Right atrium auricular region (tissue), 2 donors: Measurements from ENCODE around the gene CCDC12. TPM values are rescaled to one million over a fixed set of nuclear protein-coding genes. Genes with fewer than 3 reads are reported as not detected.
A peak's percentile ranks its signal among the peaks of the same experiment; 100 is the strongest.

ENCODE experiments used
- DNase-seq: peaks from one replicate; pipeline ENCODE4 v3.0.0-alpha.2; 2019; ENCODE audit warnings: low spot score
- H3K27ac ChIP-seq, 2 donors: fragments of 200-600 bp; sonication (generic); 1 replicate in 1 of 2; 2 replicates in 1 of 2; pipeline ENCODE4 v1.5.1; 2016 to 2019
- H3K27me3 ChIP-seq, 2 donors: fragments of 200-600 bp; sonication (generic); one replicate each; pipeline versions ENCODE4 v1.5.1 to v1.6.0; 2017 to 2019
- H3K36me3 ChIP-seq: fragments of 200-600 bp; sonication (generic); one replicate; pipeline ENCODE4 v1.5.1; 2016
- H3K4me1 ChIP-seq, 2 donors: fragments of 200-600 bp; sonication (generic); one replicate each; pipeline versions ENCODE4 v1.5.1 to v1.6.0; 2017 to 2019
- H3K4me3 ChIP-seq, 2 donors: fragments of 200-600 bp; sonication (generic); 1 replicate in 1 of 2; 2 replicates in 1 of 2; pipeline ENCODE4 v1.5.1; 2017 to 2019; ENCODE audit warnings: mild to moderate bottlenecking in 1 of 2, moderate library complexity in 1 of 2
- H3K9me3 ChIP-seq, 2 donors: fragments of 200-600 bp; sonication (generic); one replicate each; pipeline ENCODE4 v1.5.1; 2019
- CTCF ChIP-seq, 2 donors: fragments of 200-600 bp; sonication (generic); IDR thresholded peaks; one replicate each; pipeline ENCODE4 v1.5.1; 2019; ENCODE audit warnings: antibody characterized with exemption in 2 of 2
- total RNA-seq, 2 donors: library from RNA; depleted of rRNA; stranded (reverse); fragments of >200 nt; gene quantifications; one replicate each; pipeline ENCODE4 v1.1.0, GENCODE V29; 2016

Gene CCDC12
- 10 to 100 TPM; 27.5 to 38.6 TPM for total RNA-seq

GRCh38 chr3:46976326-46977190 is at the start of gene CCDC12:
TSS of gene CCDC12 (minus strand) at chr3:46976745. CDS start at chr3:46976732, 13 bp downstream.
- H3K9me3 ChIP-seq = no peaks in the 10 kb centered on the region
- H3K27ac ChIP-seq = peak within 1 kb of the TSS; percentile 87 to 92
- DNase-seq = peak; percentile 98
- peak in 1 of 2 donors; percentile 8 for TF ChIP-seq CTCF (IDR thresholded peaks at IDR 0.05)
- peaks cover 0 to 67% of the 10 kb centered on the region in 2 donors for H3K4me1 ChIP-seq
- peak within 1 kb of the TSS; percentile 67 to 78 for H3K4me3 ChIP-seq
- H3K36me3 ChIP-seq = no peaks in the 10 kb centered on the region
- H3K27me3 ChIP-seq = no peaks in the 10 kb centered on the region

- DNase-seq = no peak
- H3K27ac ChIP-seq = no peak overlapping the region
- no peaks in the 10 kb centered on the region for H3K27me3 ChIP-seq
Observed at GRCh38 chr3:47024932-47025331, 48.4 kb upstream of the CCDC12 start.

GRCh38 chr3:47022641-47023071 is 46.1 kb upstream of the CCDC12 start:
- Histone ChIP-seq H3K27ac (peak overlapping the region; percentile 21 to 27), H3K4me3 (no peak overlapping the region), H3K27me3 (no peaks in the 10 kb centered on the region), H3K4me1 (peaks cover 0 to 14% of the 10 kb centered on the region in 2 donors), H3K36me3 (peaks cover 19% of the 10 kb centered on the region), H3K9me3 (no peaks in the 10 kb centered on the region)
- TF ChIP-seq CTCF (IDR thresholded peaks at IDR 0.05) = no peak
- DNase-seq = no peak

More at GRCh38 chr3:47024932-47025331, 48.4 kb upstream of the CCDC12 start:
- Histone ChIP-seq H3K4me3 (no peak overlapping the region), H3K36me3 (peaks cover 4% of the 10 kb centered on the region), H3K4me1 (peaks cover 0 to 14% of the 10 kb centered on the region in 2 donors), H3K9me3 (no peaks in the 10 kb centered on the region)
- no peak for TF ChIP-seq CTCF (IDR thresholded peaks at IDR 0.05)

GRCh38 chr3:47020311-47020710 is 43.8 kb upstream of the CCDC12 start:
- Histone ChIP-seq H3K4me3 (no peak overlapping the region), H3K27me3 (no peaks in the 10 kb centered on the region), H3K36me3 (peaks cover 34% of the 10 kb centered on the region), H3K9me3 (no peaks in the 10 kb centered on the region), H3K27ac (no peak overlapping the region), H3K4me1 (peaks cover 0 to 14% of the 10 kb centered on the region in 2 donors)
- TF ChIP-seq CTCF (IDR thresholded peaks at IDR 0.05) = no peak
- DNase-seq = no peak

- peaks cover 0 to 10% of the 10 kb centered on the region in 2 donors for H3K4me1 ChIP-seq
- H3K4me3 ChIP-seq = no peak overlapping the region
- DNase-seq = no peak
- no peaks in the 10 kb centered on the region for H3K27me3 ChIP-seq
- peaks cover 38% of the 10 kb centered on the region for H3K36me3 ChIP-seq
- H3K27ac ChIP-seq = no peak overlapping the region
- H3K9me3 ChIP-seq = no peaks in the 10 kb centered on the region
- no peak for TF ChIP-seq CTCF (IDR thresholded peaks at IDR 0.05)
Observed at GRCh38 chr3:47019201-47019600, 42.7 kb upstream of the CCDC12 start.
